Measurements from ENCODE around the gene SERPINA6. TPM values are rescaled to one million over a fixed set of nuclear protein-coding genes. Genes with fewer than 3 reads are reported as not detected.
"Not testable (repeated sequence)": the region's sequence is repeated elsewhere in the genome, so short reads cannot be mapped to it uniquely, and the experiment has no call there.

Gene SERPINA6
- total RNA-seq, 1 donor from 2014 or later: not detected

- DNase-seq: not testable (repeated sequence)
Measured at GRCh38 chr14:94354190-94354589, 31.1 kb upstream of the SERPINA6 start.

DNA sequence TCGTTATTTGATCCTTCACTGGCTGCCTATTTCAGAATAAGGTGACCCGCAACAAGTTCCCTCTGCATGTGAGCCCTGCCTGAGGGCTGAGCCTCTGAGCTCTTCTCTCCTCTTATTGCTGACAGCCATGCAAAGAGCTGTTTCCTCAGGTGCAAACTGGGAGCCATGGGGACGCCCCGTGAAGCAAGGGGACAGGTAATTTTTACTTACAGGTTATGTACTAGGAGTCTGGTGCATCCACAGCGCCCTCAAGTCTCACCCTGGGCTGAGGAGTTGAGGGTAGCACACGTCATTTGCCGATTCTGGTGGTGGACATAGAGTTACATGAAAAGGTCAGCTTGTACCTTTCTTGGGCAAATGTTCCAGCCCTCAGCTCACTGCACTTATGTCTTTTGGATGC, 26.1 kb upstream of the SERPINA6 start:
- no peak for DNase-seq

- no peak for DNase-seq
Measured at GRCh38 chr14:94348836-94349235, 25.7 kb upstream of the SERPINA6 start.

- DNase-seq: no peak
Measured at GRCh38 chr14:94346841-94347240, 23.7 kb upstream of the SERPINA6 start.

DNA sequence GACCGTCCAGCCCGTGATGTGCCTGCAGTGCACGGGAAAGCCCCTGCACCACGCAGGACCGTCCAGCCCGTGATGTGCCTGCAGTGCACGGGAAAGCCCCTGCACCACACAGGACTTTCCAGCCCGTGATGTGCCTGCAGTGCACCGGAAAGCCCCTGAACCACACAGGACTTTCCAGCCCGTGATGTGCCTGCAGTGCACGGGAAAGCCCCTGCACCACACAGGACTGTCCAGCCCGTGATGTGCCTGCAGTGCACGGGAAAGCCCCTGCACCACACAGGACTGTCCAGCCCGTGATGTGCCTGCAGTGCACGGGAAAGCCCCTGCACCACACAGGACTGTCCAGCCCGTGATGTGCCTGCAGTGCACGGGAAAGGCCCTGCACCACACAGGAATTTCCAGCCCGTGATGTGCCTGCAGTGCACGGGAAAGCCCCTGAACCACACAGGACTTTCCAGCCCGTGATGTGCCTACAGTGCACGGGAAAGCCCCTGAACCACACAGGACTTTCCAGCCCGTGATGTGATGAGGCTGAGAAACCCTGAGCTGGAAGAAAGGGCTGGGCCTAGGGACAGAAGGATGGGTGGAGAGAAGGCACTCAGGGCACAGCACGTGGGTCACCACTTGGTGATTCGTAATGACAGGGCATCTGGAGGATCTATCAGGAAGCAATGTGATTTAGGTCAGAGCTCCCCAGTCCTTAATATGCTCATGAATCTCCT, 23.1 kb upstream of the SERPINA6 start:
- DNase-seq: not testable (repeated sequence)

DNA sequence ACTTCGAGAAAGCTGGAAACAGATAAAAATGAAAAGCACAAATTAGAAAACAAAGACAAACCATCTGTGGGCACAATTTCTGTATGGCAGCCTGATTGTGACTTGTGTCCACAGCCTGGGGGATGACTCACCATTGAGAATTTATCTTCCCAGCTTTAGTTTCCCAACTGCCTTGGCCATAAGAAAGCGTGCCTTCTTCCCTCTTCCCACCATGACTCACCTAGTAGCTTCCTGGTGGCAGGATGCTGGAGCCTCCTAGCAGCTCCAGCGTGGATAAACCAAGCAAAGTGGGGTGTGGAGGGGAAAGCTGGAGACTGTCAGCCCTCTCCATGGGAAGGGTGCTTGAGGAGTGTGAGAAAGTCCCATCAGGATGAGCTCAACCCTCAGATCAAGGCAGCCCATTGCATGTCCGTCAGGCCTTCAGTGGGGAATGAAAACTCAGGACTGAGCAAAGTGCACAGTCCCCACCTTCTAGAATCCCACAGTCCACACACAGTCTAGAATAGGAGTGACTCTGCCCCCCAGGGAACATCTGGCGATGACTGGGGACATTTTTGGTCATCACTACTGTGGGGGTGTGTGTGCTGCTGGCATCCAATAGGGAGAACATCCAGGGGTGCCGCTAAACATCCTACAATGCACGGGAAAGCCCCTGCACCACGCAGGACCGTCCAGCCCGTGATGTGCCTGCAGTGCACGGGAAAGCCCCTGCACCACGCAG, 22.4 kb upstream of the SERPINA6 start:
- DNase-seq: peak; percentile 14

- DNase-seq: no peak
Measured at GRCh38 chr14:94344389-94344788, 21.3 kb upstream of the SERPINA6 start.

- no peak for DNase-seq
Measured at GRCh38 chr14:94343238-94344005, 20.3 kb upstream of the SERPINA6 start.

GRCh38 chr14:94342334-94342934, 19.3 kb upstream of the SERPINA6 start:
- peak; percentile 69 for DNase-seq

- DNase-seq: no peak
Measured at GRCh38 chr14:94341656-94342333, 18.7 kb upstream of the SERPINA6 start.

DNA sequence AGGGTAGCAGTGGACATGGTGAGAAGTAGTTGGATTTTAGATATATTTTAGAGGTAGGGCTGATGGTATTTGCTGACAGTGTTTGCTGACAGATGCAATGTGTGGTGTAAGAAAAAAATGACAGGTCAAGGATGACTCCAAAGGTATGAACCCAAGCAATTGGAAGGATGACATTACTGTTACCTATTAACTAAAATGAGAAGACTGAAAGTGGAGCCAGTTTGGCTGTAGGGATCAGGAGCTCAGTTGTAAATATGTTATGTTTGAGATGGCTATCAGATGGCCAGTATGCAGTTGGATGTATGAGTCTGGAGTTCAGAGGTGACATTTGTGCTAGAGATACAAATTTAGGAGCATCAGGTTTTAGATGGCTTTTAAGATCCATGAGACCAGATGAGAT, 17.4 kb upstream of the SERPINA6 start:
- no peak for DNase-seq

DNA sequence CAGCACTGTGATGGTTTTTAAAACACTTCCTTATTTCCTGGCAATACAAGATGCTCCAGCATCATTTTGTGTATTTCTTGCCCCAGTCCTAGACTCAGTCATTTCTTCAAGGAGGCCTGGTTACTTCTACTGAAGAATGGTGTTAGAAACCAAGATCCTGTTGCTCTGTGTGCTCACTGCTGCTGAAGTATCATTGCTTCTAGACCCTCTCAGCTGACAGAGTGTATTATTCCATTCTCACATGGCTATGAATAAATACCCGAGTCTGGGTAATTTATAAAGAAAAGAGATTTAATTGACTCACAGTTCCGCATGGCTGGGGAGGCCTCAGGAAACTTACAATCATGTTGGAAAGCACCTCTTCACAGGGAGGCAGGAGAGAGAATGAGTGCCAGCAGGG, 14.9 kb upstream of the SERPINA6 start:
- DNase-seq: no peak

GRCh38 chr14:94337274-94337673, 14.1 kb upstream of the SERPINA6 start:
- DNase-seq: no peak

DNA sequence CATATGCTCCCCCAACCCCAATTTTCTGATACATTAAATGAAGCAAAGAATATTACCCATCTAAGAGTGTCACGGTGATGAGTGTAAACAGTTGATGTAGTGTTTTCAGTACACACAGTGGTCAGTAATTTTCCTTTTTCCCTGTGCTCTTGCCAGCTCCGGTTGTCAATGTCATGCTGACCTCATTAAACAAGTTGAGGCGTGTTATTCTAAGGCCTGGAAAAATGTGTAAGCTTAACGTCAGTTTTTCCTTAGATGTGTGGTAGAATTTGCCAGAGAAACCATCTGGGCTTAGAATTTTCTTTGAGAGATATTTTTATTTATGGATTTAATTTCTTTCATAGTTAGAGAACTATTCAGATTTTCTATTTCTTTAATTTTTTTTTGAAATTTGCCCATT, 11.7 kb upstream of the SERPINA6 start:
- DNase-seq: no peak

GRCh38 chr14:94332587-94332986, 9.5 kb upstream of the SERPINA6 start:
- no peak for DNase-seq

- no peak for DNase-seq
Measured at GRCh38 chr14:94332063-94332583, 9.0 kb upstream of the SERPINA6 start.

DNA sequence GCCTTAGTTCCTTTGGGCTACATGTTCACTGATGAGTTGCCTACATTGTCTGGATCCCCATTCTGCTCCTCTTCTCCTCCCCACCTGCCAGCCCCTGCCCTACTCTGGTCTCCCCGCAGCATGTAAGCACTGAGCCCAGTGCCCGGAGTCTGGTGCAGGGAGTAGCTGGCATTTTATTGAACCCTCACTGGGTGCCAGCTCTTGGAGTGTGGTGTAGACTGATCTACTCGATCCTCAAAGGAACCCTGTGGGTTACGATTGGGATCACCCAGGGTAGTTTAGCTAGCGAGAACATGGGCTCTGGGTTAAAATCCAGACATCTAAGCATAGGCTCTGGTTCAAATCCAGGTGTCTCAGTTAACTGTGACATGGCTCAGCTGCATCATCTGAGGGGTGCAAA, 8.3 kb upstream of the SERPINA6 start:
- DNase-seq: no peak

- DNase-seq: no peak
Measured at GRCh38 chr14:94330857-94331256, 7.7 kb upstream of the SERPINA6 start.

GRCh38 chr14:94330432-94330831, 7.3 kb upstream of the SERPINA6 start:
- no peak for DNase-seq

- no peak for DNase-seq
Measured at GRCh38 chr14:94329857-94330256, 6.7 kb upstream of the SERPINA6 start.

DNA sequence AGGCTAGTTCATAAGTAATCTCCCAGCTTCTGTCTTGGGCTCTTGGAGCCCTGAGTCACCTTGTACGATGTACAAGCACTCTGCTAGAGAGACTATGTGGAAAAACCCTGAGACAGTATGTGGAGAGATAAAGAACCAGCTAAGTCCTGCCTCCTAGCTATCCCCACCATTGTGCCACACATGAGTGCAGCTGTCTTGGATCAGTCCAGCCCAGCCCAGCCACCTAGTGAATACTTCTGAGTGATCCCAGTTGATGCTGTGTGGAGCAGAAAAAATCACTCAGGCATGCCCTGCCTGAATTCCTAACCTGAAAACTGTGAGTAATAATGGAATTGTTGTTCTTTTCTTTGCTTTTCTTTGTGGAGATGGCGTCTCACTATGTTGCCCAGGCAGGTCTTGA, 5.1 kb upstream of the SERPINA6 start:
- no peak for DNase-seq
